PFSK-1 (cell line): ENCODE measurements around the gene MAPK1.

Source experiments
- FOXP2 ChIP-seq: optimal IDR thresholded peaks from 2 replicates; pipeline ENCODE3; 2011; ENCODE audit warnings: borderline replicate concordance, control low read depth, inconsistent platforms; ENCODE audit not compliant: insufficient read depth; ENCODE audit errors: extremely low read length, extremely low read depth
- POLR2AphosphoS5 ChIP-seq: IDR thresholded peaks from 2 replicates; pipeline ENCODE4 v1.6.1; 2012; ENCODE audit warnings: low read depth, mild to moderate bottlenecking, control low read depth, low read length, moderate library complexity
- SIN3A ChIP-seq: IDR thresholded peaks from 2 replicates; pipeline ENCODE4 v1.6.1; 2012; ENCODE audit warnings: mild to moderate bottlenecking, low read length, moderate library complexity, borderline replicate concordance; ENCODE audit not compliant: insufficient read depth
- TAF1 ChIP-seq: IDR thresholded peaks from 2 replicates; pipeline ENCODE4 v1.6.1; 2012; ENCODE audit warnings: low read length, control low read depth, borderline replicate concordance; ENCODE audit not compliant: insufficient read depth
- TF ChIP-seq, protein P1 (sequence below), 2 experiments: IDR thresholded peaks; 2 replicates each; pipeline versions ENCODE4 v1.6.1 to v1.8.0; 2011 to 2012; ENCODE audit warnings: low read depth in 2 of 2, low read length in 2 of 2, control low read depth in 1 of 2, inconsistent platforms in 1 of 2, mild to moderate bottlenecking in 1 of 2, moderate library complexity in 1 of 2; ENCODE audit not compliant: insufficient read depth in 1 of 2

MAPK1 gene

DNA sequence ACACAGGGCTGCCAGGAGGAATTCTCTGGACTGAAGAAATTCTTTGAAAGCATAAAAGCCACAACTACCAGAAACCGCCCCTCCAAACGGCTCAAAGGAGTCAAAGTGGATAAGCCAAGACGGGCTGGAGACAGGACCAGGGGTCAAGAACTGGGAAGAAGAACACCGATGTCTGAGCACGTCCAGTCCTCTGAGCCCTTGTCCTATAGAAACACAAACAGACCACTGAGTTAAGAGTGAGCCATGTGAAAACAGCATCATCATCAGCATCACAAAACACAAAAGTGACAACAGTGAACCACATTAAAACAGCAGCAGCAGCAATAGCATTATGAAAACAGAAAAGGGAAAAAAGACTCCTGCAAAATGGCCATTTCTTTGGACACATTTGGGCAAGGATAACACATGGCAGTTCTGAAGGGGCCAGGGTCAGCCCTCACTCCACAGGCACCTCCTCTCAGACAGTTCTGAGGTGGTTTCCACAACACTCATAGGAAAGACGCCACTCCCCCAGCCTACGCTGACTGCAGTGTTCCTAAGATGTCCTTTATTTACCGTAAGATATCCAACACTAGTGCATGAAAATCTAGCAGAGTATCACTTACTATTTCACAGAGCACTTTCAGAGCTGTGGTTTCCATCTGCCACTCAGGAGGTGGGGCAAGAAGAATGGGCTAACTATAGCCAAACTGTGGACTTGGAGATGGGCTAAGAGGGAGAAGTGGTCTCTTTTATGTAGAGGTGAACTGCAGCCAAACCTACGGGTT is 103.2 kb downstream of the MAPK1 start:
- TF ChIP-seq SIN3A (no peak), FOXP2 (no peak), POLR2AphosphoS5 (no peak), TAF1 (no peak)
- TF ChIP-seq, protein P1, sequence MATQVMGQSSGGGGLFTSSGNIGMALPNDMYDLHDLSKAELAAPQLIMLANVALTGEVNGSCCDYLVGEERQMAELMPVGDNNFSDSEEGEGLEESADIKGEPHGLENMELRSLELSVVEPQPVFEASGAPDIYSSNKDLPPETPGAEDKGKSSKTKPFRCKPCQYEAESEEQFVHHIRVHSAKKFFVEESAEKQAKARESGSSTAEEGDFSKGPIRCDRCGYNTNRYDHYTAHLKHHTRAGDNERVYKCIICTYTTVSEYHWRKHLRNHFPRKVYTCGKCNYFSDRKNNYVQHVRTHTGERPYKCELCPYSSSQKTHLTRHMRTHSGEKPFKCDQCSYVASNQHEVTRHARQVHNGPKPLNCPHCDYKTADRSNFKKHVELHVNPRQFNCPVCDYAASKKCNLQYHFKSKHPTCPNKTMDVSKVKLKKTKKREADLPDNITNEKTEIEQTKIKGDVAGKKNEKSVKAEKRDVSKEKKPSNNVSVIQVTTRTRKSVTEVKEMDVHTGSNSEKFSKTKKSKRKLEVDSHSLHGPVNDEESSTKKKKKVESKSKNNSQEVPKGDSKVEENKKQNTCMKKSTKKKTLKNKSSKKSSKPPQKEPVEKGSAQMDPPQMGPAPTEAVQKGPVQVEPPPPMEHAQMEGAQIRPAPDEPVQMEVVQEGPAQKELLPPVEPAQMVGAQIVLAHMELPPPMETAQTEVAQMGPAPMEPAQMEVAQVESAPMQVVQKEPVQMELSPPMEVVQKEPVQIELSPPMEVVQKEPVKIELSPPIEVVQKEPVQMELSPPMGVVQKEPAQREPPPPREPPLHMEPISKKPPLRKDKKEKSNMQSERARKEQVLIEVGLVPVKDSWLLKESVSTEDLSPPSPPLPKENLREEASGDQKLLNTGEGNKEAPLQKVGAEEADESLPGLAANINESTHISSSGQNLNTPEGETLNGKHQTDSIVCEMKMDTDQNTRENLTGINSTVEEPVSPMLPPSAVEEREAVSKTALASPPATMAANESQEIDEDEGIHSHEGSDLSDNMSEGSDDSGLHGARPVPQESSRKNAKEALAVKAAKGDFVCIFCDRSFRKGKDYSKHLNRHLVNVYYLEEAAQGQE (IDR thresholded peaks at IDR 0.05; ENCODE audit: insufficient read depth in 1 of 2, low read depth in 2 of 2, low read length in 2 of 2): no peak

DNA sequence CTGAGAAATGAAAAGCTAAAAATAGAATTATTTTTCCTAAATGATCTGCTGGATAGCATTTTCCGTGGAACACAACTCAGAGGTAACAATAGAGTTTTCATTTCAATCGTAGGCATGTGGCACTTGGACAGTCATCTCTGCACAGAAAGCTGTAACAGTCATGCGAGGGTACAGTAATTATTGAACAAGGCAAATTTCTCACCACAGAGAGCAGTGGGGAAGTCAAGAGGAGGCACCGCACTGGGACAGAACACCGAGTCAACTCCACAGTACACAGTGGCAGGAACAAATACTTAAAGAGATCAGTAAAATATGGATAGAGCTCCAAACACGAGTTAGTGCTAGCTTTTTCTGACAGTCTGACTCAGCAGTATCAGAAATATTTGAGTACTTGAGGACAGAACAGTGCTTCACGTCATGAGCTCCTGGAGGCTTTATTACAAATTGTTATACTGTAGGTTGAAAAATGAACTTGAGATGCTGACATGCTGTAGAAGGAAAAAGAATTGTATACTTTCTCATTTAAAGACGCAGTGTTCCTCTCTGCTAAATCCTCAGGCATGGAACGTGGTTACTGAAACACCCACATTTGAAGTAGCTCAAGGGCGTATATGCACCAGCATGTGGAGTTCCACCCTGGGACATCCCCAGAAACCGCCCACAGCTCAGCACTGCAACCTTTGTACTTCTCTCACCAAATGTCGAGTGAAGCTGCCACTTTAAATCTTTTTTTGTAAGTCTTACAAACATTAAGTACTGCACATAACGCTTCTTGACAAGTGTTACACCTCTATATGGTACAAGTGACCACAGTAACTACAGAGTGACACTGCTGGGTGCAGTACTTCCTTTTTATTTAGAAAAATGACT is 104.5 kb downstream of the MAPK1 start:
- TF ChIP-seq FOXP2: no peak
- TF ChIP-seq SIN3A: no peak

DNA sequence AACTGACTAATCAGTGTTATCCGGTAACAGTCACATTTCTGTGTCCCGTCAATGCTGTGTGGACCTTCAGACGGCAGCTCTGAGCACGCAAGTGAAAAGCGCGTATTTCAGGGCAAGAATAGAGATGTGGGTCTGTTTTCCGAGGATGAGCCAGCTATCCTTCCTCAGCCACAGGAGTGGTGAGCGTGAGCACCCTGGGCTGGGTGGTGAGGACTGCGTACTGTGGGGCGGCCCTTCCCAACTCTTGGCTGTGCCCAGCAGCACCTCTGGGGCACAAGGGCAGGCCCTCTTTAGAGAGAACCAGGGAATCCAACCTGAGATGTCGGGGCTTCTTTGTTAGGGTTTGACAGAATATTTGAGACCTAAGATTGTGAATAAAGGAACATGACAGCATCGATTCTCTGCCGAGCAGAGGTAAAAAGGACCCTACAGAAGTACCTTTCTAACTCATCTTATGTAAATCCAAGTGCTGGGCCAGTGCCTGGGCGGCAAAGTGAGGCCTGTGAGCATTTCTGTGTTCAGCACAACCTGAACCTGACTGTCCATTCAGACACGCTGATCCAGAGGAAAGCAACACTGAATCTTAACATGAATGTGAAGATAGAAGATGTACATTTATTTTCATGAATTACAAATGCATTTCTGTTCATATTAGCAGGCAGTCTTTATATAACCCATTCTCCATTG is 105.3 kb downstream of the MAPK1 start:
- TF ChIP-seq SIN3A (no peak), FOXP2 (no peak), TAF1 (no peak), POLR2AphosphoS5 (no peak)
- TF ChIP-seq, protein P1 (IDR thresholded peaks at IDR 0.05; ENCODE audit: insufficient read depth in 1 of 2, low read depth in 2 of 2, low read length in 2 of 2): no peak

DNA sequence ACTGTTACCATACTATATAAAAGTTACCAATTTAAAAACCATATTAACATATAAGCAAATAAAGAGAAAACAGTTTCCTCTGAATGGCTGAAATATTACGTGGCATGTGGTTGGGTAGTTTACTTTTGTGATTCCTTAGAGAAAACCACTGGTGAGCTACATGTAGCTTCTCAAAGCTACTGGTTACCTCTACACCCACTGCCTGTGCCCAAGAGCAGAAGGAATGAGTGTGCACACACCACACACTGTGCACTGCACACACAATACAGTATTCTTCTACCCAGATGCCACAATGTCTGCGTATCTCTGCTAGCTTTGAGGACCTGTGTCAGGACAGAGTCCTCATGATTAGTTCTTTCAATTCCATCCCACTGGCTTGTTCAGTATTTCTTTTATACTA is 106.4 kb downstream of the MAPK1 start:
- no peak for TF ChIP-seq FOXP2
- TF ChIP-seq TAF1: no peak
- TF ChIP-seq POLR2AphosphoS5: no peak
- TF ChIP-seq, protein P1 (IDR thresholded peaks at IDR 0.05; ENCODE audit: insufficient read depth in 1 of 2, low read depth in 2 of 2, low read length in 2 of 2): no peak
- no peak for TF ChIP-seq SIN3A

DNA sequence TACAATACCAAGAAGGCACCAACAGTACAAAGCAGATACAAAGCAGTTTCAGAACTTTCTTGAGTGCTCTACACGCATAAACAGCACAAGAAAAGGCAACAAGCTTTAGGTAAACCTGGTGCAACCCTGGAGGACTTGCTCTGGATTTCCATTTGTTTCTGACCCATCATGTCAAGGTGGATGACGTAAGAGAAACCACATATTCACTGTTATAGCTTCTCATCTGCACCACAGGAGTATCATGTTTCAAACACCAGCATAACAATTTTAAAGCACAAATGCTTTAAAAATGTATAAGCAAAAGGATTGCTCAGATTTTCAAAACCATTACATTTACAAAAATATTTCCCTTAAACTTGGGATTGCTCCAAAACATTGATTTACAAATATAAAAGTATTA is 106.8 kb downstream of the MAPK1 start:
- TF ChIP-seq, protein P1 (IDR thresholded peaks at IDR 0.05; ENCODE audit: insufficient read depth in 1 of 2, low read depth in 2 of 2, low read length in 2 of 2): no peak
- TF ChIP-seq FOXP2: no peak
